Coronary artery (tissue), 2 donors: ENCODE data around the gene NEO1.

Source experiments
- DNase-seq: peaks from one replicate; pipeline ENCODE4 v3.0.0-alpha.2; 2017; ENCODE audit warnings: low spot score
- H3K27ac ChIP-seq, 2 donors: fragments of 200-600 bp; sonication (generic); one replicate each; pipeline ENCODE4 v1.5.1; 2016 to 2019
- H3K4me3 ChIP-seq: fragments of 200-600 bp; sonication (generic); 2 replicates; pipeline ENCODE4 v1.5.1; 2016; ENCODE audit warnings: mild to moderate bottlenecking, moderate library complexity
- TF ChIP-seq, protein P1 (sequence below): fragments of 200-600 bp; sonication (generic); IDR thresholded peaks from one replicate; pipeline ENCODE4 v1.5.1; 2019; ENCODE audit warnings: antibody characterized with exemption

Gene NEO1

DNA sequence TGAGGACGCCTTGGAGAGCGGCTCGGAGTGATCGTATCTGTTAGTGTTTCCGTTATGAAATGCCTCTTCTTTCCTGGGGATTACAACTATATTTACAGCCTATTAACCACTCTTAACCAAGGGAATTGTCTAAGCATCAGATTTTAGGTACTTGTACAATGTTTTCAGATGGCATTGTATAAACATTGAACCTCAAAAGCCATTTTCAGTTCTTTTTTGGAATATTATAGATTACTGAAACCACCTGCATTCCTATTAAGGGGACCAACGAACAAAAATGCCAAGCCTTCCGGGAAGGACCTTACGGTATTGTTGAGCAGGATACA, 1.1 kb downstream of the NEO1 start:
- H3K27ac ChIP-seq: peak overlapping the region; percentile 47 to 92
- H3K4me3 ChIP-seq: peak overlapping the region; percentile 88
- DNase-seq: no peak
- TF ChIP-seq, protein P1, sequence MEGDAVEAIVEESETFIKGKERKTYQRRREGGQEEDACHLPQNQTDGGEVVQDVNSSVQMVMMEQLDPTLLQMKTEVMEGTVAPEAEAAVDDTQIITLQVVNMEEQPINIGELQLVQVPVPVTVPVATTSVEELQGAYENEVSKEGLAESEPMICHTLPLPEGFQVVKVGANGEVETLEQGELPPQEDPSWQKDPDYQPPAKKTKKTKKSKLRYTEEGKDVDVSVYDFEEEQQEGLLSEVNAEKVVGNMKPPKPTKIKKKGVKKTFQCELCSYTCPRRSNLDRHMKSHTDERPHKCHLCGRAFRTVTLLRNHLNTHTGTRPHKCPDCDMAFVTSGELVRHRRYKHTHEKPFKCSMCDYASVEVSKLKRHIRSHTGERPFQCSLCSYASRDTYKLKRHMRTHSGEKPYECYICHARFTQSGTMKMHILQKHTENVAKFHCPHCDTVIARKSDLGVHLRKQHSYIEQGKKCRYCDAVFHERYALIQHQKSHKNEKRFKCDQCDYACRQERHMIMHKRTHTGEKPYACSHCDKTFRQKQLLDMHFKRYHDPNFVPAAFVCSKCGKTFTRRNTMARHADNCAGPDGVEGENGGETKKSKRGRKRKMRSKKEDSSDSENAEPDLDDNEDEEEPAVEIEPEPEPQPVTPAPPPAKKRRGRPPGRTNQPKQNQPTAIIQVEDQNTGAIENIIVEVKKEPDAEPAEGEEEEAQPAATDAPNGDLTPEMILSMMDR: no peak

DNA sequence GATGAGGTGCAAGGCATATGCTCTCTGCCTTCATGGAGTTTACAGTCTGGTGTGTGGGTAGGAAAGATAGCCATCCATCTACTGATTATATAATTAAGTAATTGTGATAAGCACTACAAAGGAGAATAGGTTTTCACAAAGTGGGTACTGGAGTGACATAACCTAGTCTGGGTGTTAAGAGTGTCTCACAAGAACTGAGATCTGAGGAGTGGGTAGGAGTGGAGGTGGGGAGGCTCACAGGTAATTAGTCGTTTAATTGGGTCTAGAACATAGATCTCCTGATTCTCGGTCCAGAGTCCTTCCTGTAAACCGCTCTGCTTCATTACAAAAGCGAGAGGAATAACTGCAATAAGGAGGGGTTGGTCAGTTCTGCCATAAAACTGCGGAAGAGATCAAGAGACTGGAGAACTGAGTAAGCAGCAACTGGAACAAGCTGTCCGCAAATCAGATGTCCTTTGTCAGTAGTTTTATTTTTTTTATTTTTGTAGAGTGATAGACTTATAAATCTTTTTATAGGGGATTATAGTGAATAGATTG, 2.2 kb downstream of the NEO1 start:
- peak overlapping the region; percentile 88 for H3K4me3 ChIP-seq
- TF ChIP-seq, protein P1: no peak
- no peak for DNase-seq
- no peak overlapping the region for H3K27ac ChIP-seq

DNA sequence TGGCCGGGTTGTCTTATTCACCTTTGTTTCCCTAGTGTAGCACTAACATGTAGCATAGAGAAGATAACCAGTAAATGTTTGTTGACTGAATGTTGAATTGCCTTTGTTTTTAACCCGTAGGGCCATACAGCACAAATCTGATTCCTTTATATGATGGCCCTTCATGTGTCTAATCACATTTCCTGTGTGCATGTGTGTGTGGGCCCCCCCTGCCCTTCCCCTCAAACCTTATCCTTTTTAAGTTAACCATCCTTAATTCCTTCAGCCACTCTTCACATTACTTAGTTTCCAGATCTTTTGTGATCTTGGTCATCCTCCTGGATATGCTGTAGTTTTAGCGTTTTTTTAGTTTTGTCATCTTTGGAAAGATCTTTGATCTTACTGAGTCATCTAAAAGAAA, 4.2 kb downstream of the NEO1 start:
- no peak overlapping the region for H3K27ac ChIP-seq
- DNase-seq: no peak
- TF ChIP-seq, protein P1: no peak
- no peak overlapping the region for H3K4me3 ChIP-seq

DNA sequence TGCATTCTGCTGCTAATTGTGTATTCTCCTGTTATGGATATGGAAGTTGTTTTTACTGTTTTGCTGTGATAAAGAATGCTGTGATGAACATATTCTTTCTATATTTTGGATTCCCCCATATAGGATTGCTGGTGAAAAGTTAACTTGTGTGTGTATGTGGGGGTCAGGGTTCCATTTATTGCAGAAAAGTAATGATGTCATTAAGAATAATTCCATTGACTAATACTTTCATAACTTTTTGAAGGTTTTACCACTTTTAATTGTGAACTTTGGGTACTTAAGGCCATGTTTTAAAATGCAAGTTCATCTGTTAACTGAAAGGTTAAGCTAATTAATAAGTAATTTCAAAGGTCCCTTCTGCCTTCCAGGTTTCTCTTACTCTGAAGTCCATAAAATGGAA, 6.2 kb downstream of the NEO1 start:
- TF ChIP-seq, protein P1: no peak
- no peak for DNase-seq
- H3K27ac ChIP-seq: no peak overlapping the region

DNA sequence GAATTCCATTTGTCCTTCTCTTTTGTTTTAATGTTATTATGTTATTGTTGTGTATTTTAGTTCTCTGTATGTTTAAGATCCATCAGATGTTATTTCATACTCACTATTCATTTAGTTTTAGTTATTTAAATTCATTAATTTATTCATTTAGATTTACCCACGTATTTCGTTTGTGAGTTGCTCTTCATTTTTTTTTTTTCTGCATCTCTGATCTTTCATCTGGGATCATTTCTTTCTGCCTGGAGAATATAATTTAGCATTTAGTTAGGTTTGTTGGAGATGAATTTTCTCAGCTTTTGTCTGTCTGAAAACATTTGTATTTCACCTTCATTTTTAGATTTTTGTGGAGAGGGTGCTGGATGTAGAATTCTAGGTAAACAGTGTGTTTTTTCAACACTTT, 12.9 kb downstream of the NEO1 start:
- Histone ChIP-seq H3K4me3 (no peak overlapping the region), H3K27ac (no peak overlapping the region)
- no peak for DNase-seq
- TF ChIP-seq, protein P1: no peak

More for the DNA sequence above, 6.2 kb downstream of the NEO1 start:
- no peak overlapping the region for H3K4me3 ChIP-seq

DNA sequence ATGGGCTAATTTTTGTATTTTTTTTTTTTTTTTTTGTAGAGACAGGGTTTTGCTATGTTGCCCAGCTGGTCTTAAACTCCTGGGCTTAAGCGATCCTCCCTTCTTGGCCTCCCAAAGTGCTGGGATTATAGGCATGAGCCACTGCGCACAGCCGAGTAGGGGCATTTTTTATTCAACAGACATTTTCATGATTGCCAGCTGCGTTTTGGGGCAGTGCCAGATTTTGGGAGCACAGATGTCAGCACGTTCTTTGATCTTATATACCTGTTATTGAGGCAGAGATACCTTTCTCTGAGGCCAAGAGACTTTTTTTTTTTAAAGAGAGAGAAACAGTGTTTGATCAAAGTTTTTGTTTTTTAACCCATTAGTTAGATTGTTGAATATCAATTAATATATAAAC, 16.8 kb downstream of the NEO1 start:
- Histone ChIP-seq H3K4me3 (no peak overlapping the region), H3K27ac (no peak overlapping the region)
- DNase-seq: no peak
- TF ChIP-seq, protein P1: no peak

DNA sequence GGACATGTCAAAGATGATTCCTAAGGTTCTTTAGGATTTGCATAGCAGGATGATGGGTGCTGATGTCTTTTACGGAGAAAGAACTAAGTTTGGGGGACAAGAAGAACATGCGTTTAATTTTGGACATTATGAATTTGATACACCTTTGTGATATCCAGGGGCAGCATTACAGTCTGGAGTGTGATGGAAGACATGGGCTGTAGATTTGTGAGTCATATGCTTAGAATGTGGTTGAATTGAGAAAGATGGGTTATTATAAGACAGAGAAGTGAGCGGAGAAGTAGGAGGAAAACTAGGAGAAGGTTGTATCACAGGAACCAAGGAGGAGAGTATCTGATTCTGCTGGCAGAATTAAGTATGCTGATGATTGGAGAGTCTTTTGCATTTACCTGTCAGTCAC, 20.6 kb downstream of the NEO1 start:
- Histone ChIP-seq H3K27ac (no peak overlapping the region), H3K4me3 (no peak overlapping the region)
- TF ChIP-seq, protein P1: no peak
- no peak for DNase-seq
